Astrocyte (in vitro differentiated cells and primary cell): ENCODE measurements around the gene ENTREP1. TPM values are rescaled to one million over a fixed set of nuclear protein-coding genes. Genes with fewer than 3 reads are reported as not detected.

Source experiments
- DNase-seq: peaks from one replicate; pipeline ENCODE4 v3.0.0-alpha.2; 2010; ENCODE audit warnings: low read depth
- FAIRE-seq: peaks from 2 replicates; lab custom pipeline; 2011; peaks lifted over from hg19 to GRCh38; lab: Jason Lieb, UNC
- H2AFZ ChIP-seq: 2 replicates; pipeline ENCODE4 v1.6.0; 2012; ENCODE audit warnings: low read depth, low read length, inconsistent platforms
- H3K27ac ChIP-seq: 2 replicates; pipeline ENCODE4 v1.5.1; 2011; ENCODE audit warnings: low read depth, low read length, inconsistent platforms
- H3K27me3 ChIP-seq: 2 replicates; pipeline ENCODE4 v1.6.0; 2011; ENCODE audit warnings: low read length, inconsistent platforms; ENCODE audit not compliant: insufficient read depth
- H3K36me3 ChIP-seq: 2 replicates; pipeline ENCODE4 v1.5.1; 2011; ENCODE audit warnings: low read length, inconsistent platforms; ENCODE audit not compliant: insufficient read depth
- H3K4me1 ChIP-seq: 2 replicates; pipeline ENCODE4 v1.5.1; 2011; ENCODE audit warnings: low read length, inconsistent platforms; ENCODE audit not compliant: insufficient read depth
- H3K4me2 ChIP-seq: 2 replicates; pipeline ENCODE4 v1.6.0; 2012; ENCODE audit warnings: low read length, inconsistent platforms
- H3K4me3 ChIP-seq: 2 replicates; pipeline ENCODE4 v1.5.1; 2011; ENCODE audit warnings: low read depth, mild to moderate bottlenecking, low read length, inconsistent platforms; ENCODE audit not compliant: insufficient read depth
- H3K79me2 ChIP-seq: 2 replicates; pipeline ENCODE4 v1.6.0; 2012; ENCODE audit warnings: mild to moderate bottlenecking, low read length, inconsistent platforms; ENCODE audit not compliant: insufficient read depth
- H3K9ac ChIP-seq: 2 replicates; pipeline ENCODE4 v1.6.0; 2012; ENCODE audit warnings: mild to moderate bottlenecking, low read length, inconsistent platforms
- H3K9me3 ChIP-seq: 2 replicates; pipeline ENCODE4 v1.5.1; 2012; ENCODE audit warnings: low read depth, mild to moderate bottlenecking, low read length, inconsistent platforms; ENCODE audit not compliant: insufficient read depth
- H4K20me1 ChIP-seq: 2 replicates; pipeline ENCODE4 v1.6.0; 2012; ENCODE audit warnings: low read length, inconsistent platforms; ENCODE audit not compliant: insufficient read depth
- H3K27ac Mint-ChIP-seq: one replicate; pipeline ENCODE4 v1.8.0; 2021; ENCODE audit warnings: mild to moderate bottlenecking, mixed read lengths; ENCODE audit not compliant: unreplicated experiment
- H3K27me3 Mint-ChIP-seq: one replicate; pipeline ENCODE4 v1.8.0; 2021; ENCODE audit warnings: low read depth, mixed read lengths; ENCODE audit not compliant: unreplicated experiment
- H3K36me3 Mint-ChIP-seq: one replicate; pipeline ENCODE4 v1.8.0; 2021; ENCODE audit warnings: low read depth, mixed read lengths; ENCODE audit not compliant: unreplicated experiment
- H3K4me1 Mint-ChIP-seq: one replicate; pipeline ENCODE4 v1.8.0; 2021; ENCODE audit warnings: low read depth, mixed read lengths; ENCODE audit not compliant: unreplicated experiment
- H3K4me3 Mint-ChIP-seq: one replicate; pipeline ENCODE4 v1.8.0; 2021; ENCODE audit warnings: mild to moderate bottlenecking, moderate library complexity, mixed read lengths; ENCODE audit not compliant: unreplicated experiment
- H3K9me3 Mint-ChIP-seq: one replicate; pipeline ENCODE4 v1.8.0; 2021; ENCODE audit warnings: mild to moderate bottlenecking, mixed read lengths; ENCODE audit not compliant: unreplicated experiment
- EZH2 ChIP-seq: IDR thresholded peaks from 2 replicates; pipeline ENCODE4 v1.6.1; 2012; ENCODE audit warnings: mild to moderate bottlenecking, low read length, inconsistent platforms; ENCODE audit not compliant: insufficient read depth
- total RNA-seq: library from RNA; stranded (reverse); gene quantifications from 2 replicates; pipeline ENCODE4 v1.2.1, GENCODE V29; 2021
- TF ChIP-seq, protein P1 (sequence below): IDR thresholded peaks from 2 replicates; pipeline ENCODE4 v1.5.1; 2011; ENCODE audit warnings: low read depth, mild to moderate bottlenecking, inconsistent platforms, low read length, moderate library complexity; ENCODE audit not compliant: insufficient read depth

Gene ENTREP1
- total RNA-seq, 1 donor from 2014 or later, result 3.4 TPM

DNA sequence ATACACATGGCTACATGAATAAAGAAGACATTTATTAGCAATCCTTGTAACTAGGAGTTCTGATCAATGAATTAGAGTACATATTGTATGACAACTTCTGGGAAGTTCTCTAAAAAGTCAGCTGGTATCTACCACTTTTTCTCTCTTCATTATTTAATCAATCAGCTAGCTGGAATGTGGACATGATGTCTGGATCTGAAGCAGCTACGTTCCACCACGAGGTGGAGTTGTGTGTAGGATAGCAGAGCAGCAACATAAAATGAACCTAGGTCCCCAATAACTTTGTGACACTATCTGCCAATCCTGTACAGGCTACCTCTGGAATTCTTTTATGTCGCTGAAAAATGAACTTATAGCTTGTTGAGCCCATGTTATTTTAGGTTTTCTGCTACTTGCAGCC, 32.9 kb upstream of the ENTREP1 start:
- Mint-ChIP-seq H3K36me3 (no peaks in the 10 kb centered on the region), H3K4me1 (no peaks in the 10 kb centered on the region), H3K4me3 (no peak overlapping the region), H3K27ac (no peak overlapping the region), H3K9me3 (peaks cover 8% of the 10 kb centered on the region), H3K27me3 (no peaks in the 10 kb centered on the region)
- TF ChIP-seq, protein P1, sequence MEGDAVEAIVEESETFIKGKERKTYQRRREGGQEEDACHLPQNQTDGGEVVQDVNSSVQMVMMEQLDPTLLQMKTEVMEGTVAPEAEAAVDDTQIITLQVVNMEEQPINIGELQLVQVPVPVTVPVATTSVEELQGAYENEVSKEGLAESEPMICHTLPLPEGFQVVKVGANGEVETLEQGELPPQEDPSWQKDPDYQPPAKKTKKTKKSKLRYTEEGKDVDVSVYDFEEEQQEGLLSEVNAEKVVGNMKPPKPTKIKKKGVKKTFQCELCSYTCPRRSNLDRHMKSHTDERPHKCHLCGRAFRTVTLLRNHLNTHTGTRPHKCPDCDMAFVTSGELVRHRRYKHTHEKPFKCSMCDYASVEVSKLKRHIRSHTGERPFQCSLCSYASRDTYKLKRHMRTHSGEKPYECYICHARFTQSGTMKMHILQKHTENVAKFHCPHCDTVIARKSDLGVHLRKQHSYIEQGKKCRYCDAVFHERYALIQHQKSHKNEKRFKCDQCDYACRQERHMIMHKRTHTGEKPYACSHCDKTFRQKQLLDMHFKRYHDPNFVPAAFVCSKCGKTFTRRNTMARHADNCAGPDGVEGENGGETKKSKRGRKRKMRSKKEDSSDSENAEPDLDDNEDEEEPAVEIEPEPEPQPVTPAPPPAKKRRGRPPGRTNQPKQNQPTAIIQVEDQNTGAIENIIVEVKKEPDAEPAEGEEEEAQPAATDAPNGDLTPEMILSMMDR, result no peak
- no peak for TF ChIP-seq EZH2
- Histone ChIP-seq H3K36me3 (no peaks in the 10 kb centered on the region), H4K20me1 (no peaks in the 10 kb centered on the region), H2AFZ (no peak overlapping the region), H3K27me3 (no peaks in the 10 kb centered on the region), H3K4me2 (no peak overlapping the region), H3K9me3 (no peaks in the 10 kb centered on the region), H3K9ac (no peak overlapping the region), H3K27ac (no peak overlapping the region), H3K79me2 (no peaks in the 10 kb centered on the region), H3K4me3 (no peak overlapping the region), H3K4me1 (no peaks in the 10 kb centered on the region)
- FAIRE-seq (no peak), DNase-seq (no peak)

DNA sequence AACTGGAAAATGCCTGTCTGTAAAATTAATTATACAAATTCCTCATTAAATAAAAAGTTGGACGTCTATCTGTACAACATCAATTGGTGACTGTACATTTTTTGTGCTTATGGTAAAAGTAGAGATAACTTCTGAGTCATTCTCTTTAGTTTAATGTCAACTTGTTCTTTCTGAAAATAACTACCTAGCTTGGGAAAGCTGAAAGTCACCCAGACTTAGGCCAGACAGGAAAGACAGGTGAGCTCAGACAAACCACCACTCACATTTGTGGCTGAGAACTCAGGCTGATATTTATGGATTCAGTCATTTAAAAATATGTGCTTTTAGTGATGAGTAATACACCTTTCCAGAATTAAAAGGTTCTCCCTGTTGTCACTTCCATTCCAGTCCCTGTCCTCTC, 31.9 kb upstream of the ENTREP1 start:
- Histone ChIP-seq H3K79me2 (no peaks in the 10 kb centered on the region), H3K36me3 (no peaks in the 10 kb centered on the region), H3K4me3 (no peak overlapping the region), H3K9ac (no peak overlapping the region), H3K4me2 (no peak overlapping the region), H3K27ac (no peak overlapping the region), H3K27me3 (no peaks in the 10 kb centered on the region), H3K9me3 (no peaks in the 10 kb centered on the region), H3K4me1 (no peaks in the 10 kb centered on the region), H2AFZ (no peak overlapping the region), H4K20me1 (no peaks in the 10 kb centered on the region)
- Mint-ChIP-seq H3K9me3 (peaks cover 8% of the 10 kb centered on the region), H3K27me3 (no peaks in the 10 kb centered on the region), H3K27ac (no peak overlapping the region), H3K4me3 (no peak overlapping the region), H3K4me1 (no peaks in the 10 kb centered on the region), H3K36me3 (no peaks in the 10 kb centered on the region)
- no peak for DNase-seq
- FAIRE-seq, result no peak
- no peak for TF ChIP-seq EZH2
- TF ChIP-seq, protein P1, result no peak

DNA sequence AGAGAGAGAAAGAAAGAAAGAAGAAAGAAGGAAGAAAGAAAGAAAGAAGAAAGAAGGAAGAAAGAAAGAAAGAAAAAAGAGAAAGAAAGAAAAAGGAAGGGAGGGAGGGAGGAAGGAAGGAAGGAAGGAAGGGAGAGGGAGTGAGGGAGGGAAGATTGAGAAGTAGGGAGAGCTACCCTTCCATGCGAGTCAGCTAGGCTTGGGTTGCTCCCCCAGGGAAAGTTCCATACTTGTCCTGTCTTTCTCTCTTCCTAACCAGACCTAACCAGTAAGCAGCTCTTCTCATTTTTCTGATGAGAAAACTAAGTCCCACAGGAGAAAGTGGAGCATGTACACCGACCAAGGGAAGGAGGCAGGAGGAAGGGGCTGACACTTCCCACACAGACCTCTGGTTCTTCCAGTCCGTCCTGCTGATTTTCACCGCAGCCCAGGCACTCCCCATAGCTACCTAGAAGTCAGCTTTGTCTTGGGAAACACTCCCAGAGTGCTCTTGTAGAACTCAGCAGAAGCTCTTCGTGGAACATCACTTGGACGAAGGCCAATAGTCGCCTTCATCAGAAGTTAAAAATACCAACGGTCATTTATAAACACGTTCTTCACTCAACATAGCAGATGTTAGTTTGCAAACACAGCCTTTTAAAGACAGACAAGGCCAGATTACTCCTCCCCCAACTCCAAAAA, 29.0 kb upstream of the ENTREP1 start:
- H3K36me3 Mint-ChIP-seq, result no peaks in the 10 kb centered on the region
- H2AFZ ChIP-seq, result no peak overlapping the region

More for the DNA sequence above, 29.0 kb upstream of the ENTREP1 start:
- Mint-ChIP-seq H3K27me3 (no peaks in the 10 kb centered on the region), H3K27ac (peak overlapping the region; percentile 47), H3K4me1 (no peaks in the 10 kb centered on the region), H3K9me3 (no peaks in the 10 kb centered on the region), H3K4me3 (no peak overlapping the region)
- H3K79me2 ChIP-seq, result no peaks in the 10 kb centered on the region
- no peaks in the 10 kb centered on the region for H3K9me3 ChIP-seq
- no peak overlapping the region for H3K27ac ChIP-seq
- H3K36me3 ChIP-seq, result no peaks in the 10 kb centered on the region
- no peak overlapping the region for H3K4me2 ChIP-seq
- no peak for TF ChIP-seq EZH2
- TF ChIP-seq, protein P1, result no peak
- H3K27me3 ChIP-seq, result no peaks in the 10 kb centered on the region
- H4K20me1 ChIP-seq, result no peaks in the 10 kb centered on the region
- DNase-seq (no peak), FAIRE-seq (no peak)
- no peaks in the 10 kb centered on the region for H3K4me1 ChIP-seq
- H3K9ac ChIP-seq, result no peak overlapping the region
- no peak overlapping the region for H3K4me3 ChIP-seq
